ENCODE results near the gene NCOA4. TPM values are rescaled to one million over a fixed set of nuclear protein-coding genes. Genes with fewer than 3 reads are reported as not detected.

The NCOA4 gene
- polyA plus RNA-seq, 1 experiment: 108 TPM

DNA sequence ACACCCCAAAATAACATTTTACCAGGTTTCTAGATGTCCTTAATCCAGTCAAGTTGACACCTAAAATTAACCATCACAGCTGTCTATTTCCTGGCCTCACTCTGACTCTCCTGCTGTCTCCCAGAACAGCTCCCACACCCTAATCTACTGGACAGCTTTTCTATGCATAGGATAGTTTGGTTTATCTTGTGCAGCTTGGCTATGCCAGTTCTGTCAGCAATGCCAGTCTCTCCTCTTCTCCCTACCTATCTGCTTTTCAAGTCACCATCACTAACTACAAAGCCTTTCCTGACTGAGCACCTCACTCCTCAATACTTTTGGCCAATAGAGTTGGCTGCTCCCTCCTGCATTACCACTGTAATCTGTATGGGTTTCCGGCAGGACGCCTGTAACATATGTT is 5.0 kb downstream of the NCOA4 start:
- H3K27me3 ChIP-seq (ENCODE audit: control insufficient read depth, insufficient read depth, low read length): no peaks in the 10 kb centered on the region
- TF ChIP-seq, protein P1, sequence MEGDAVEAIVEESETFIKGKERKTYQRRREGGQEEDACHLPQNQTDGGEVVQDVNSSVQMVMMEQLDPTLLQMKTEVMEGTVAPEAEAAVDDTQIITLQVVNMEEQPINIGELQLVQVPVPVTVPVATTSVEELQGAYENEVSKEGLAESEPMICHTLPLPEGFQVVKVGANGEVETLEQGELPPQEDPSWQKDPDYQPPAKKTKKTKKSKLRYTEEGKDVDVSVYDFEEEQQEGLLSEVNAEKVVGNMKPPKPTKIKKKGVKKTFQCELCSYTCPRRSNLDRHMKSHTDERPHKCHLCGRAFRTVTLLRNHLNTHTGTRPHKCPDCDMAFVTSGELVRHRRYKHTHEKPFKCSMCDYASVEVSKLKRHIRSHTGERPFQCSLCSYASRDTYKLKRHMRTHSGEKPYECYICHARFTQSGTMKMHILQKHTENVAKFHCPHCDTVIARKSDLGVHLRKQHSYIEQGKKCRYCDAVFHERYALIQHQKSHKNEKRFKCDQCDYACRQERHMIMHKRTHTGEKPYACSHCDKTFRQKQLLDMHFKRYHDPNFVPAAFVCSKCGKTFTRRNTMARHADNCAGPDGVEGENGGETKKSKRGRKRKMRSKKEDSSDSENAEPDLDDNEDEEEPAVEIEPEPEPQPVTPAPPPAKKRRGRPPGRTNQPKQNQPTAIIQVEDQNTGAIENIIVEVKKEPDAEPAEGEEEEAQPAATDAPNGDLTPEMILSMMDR (IDR thresholded peaks at IDR 0.05; ENCODE audit: insufficient read depth, low read depth, low read length): no peak
- ChIA-PET CTCF (interaction anchor here (0.5 kb wide), 1 partner anchor 1080 kb away, joined by 3 read pairs; no protein-coding TSS in a partner anchor), POLR2A (no interaction called here)
- H3K4me3 ChIP-seq (ENCODE audit: low read depth, low read length): no peak overlapping the region
- DNase-seq (ENCODE audit: low read depth): no peak
- no peaks in the 10 kb centered on the region; the same call in 1 of the 2 replicates for H3K36me3 ChIP-seq (ENCODE audit: control insufficient read depth, insufficient read depth, low read length)

DNA sequence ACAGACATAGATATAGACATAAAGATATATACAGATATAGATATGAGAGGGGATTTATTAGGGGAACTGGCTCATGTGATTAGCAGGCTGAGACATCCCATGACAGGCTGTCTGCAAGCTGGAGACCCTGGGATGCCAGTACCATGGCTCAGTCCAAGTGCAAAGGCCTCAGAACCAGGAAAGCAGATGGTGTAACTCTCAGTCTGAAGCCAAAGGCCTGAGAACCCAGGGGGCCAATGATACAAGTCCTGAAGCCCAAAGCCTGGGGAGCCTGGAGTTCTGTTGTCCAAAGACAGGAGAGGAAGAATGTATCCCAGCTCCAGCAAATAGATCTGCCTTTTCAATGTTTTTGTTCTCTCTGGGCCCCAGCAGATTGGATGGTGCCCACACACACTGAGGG is 5.5 kb downstream of the NCOA4 start:
- no peak for DNase-seq (ENCODE audit: low read depth)
- no peak overlapping the region for H3K4me3 ChIP-seq (ENCODE audit: low read depth, low read length)
- no peaks in the 10 kb centered on the region; the same call in 1 of the 2 replicates for H3K36me3 ChIP-seq (ENCODE audit: control insufficient read depth, insufficient read depth, low read length)
- ChIA-PET POLR2A (no interaction called here), CTCF (interaction anchor here (0.5 kb wide), 1 partner anchor 1081 kb away, joined by 3 read pairs; no protein-coding TSS in a partner anchor)
- TF ChIP-seq, protein P1 (IDR thresholded peaks at IDR 0.05; ENCODE audit: insufficient read depth, low read depth, low read length): no peak
- H3K27me3 ChIP-seq (ENCODE audit: control insufficient read depth, insufficient read depth, low read length): no peaks in the 10 kb centered on the region

DNA sequence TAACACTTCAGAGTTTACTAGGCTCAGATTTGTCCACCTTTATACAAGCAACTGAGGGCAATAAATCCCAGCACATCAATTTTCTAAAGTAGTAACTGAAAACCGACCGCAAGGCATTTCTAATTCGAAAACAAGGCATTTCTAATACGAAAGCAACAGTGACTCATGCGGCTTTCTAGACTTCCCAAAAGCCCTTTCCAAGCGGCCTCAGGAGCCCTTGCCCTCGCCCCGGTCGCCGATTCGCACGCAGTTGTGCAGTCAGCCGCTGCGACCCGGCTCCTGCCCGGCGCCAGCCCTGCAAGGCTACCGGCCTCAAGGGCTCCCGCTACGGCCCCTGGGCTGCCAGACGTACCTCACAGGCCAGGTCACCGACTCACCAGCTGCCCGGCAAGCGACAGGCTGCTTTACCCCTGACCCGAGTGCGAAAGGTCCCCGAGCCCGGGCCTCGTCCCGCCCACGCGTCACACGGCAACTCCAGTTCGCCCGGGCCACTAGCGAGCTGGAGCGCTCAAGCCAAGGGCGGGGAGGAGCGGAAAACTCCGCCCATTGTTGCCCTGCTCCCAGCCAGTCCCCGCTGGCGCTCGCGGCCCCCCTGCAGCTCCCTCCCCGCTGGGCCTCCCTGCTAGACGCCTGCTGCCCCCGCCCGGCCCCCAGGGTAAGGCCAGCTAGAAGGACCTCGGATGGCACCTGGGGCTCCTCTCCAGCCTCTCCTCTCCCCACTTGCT is 7.3 kb downstream of the NCOA4 start:
- no peaks in the 10 kb centered on the region; the same call in 1 of the 2 replicates for H3K36me3 ChIP-seq (ENCODE audit: control insufficient read depth, insufficient read depth, low read length)
- no peaks in the 10 kb centered on the region for H3K27me3 ChIP-seq (ENCODE audit: control insufficient read depth, insufficient read depth, low read length)
- ChIA-PET POLR2A (no interaction called here), CTCF (interaction anchor here (0.9 to 1.2 kb wide), 2 partner anchors 7 to 17 kb away, joined by 3 to 4 read pairs; no protein-coding TSS in a partner anchor)
- DNase-seq (ENCODE audit: low read depth): peak; percentile 74
- peak overlapping the region; percentile 74 for H3K4me3 ChIP-seq (ENCODE audit: low read depth, low read length)
- TF ChIP-seq, protein P1 (IDR thresholded peaks at IDR 0.05; ENCODE audit: insufficient read depth, low read depth, low read length): peak; percentile 53

DNA sequence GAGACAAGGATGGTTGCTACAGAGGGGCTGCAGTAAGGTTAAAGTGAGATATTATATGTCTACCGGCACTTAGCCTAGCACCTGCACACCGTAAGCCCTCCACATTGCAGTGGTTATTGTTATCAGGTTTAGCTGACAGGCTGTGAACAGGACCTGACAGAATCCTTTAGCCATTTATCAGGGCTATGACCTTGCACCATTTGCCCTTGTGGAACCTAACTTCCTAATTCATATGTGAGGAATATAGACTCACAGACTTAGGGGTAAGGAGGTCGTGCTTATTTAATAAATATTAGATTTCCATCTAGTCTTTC is 10.1 kb downstream of the NCOA4 start:
- Histone ChIP-seq H3K27me3 (ENCODE audit: control insufficient read depth, insufficient read depth, low read length) (no peaks in the 10 kb centered on the region), H3K36me3 (ENCODE audit: control insufficient read depth, insufficient read depth, low read length) (no peaks in the 10 kb centered on the region), H3K4me3 (ENCODE audit: low read depth, low read length) (no peak overlapping the region)
- CTCF ChIA-PET: interaction anchor here (0.6 to 3.4 kb wide), 3 partner anchors 9 to 497 kb away, joined by 3 to 18 read pairs (median 3); no protein-coding TSS in a partner anchor
- no peak for DNase-seq (ENCODE audit: low read depth)
- TF ChIP-seq, protein P1 (IDR thresholded peaks at IDR 0.05; ENCODE audit: insufficient read depth, low read depth, low read length): no peak
- POLR2A ChIA-PET: no interaction called here

DNA sequence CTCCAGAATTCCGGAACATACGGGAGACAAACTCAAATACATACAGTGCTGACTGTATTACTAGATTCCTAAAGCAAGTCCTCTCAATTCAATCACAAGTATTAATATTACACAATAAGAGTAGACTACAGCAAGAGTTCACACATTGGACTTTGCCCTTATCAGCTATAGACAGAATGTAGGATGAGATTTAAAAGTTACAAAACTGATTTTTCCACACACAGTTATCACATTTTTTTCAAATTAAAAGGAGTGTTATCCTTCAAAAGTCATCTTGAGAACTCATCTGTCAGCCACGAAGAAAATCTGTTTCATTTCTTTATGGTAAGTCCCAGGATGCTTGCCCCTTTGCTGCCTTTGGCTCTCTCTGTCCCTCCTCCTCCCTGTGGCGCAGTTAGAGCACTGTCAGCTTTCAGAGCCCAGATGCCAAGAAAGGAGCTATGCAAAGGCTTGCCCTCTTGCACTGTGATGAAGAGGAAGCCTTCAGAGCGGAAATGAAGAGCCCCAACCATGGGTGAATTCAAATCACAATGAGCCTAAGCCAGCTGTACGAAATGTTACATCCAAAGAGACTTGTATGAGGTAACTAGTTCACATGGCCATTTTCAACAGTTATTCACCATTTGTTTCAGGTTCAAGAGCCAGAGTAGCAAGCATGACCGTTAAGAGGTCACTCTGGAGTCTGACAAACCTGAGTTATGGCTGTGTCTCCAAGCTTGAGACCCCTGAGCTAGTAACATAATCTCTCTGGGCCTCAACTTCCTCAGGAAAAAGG is 10.7 kb downstream of the NCOA4 start:
- TF ChIP-seq, protein P1 (IDR thresholded peaks at IDR 0.05; ENCODE audit: insufficient read depth, low read depth, low read length): no peak
- peaks cover 2% of the 10 kb centered on the region; the same call in 1 of the 2 replicates for H3K36me3 ChIP-seq (ENCODE audit: control insufficient read depth, insufficient read depth, low read length)
- no peak for DNase-seq (ENCODE audit: low read depth)
- H3K4me3 ChIP-seq (ENCODE audit: low read depth, low read length): no peak overlapping the region
- CTCF ChIA-PET: interaction anchor here (0.6 to 3.4 kb wide), 3 partner anchors 9 to 498 kb away, joined by 3 to 18 read pairs (median 3); no protein-coding TSS in a partner anchor
- POLR2A ChIA-PET: no interaction called here
- no peaks in the 10 kb centered on the region for H3K27me3 ChIP-seq (ENCODE audit: control insufficient read depth, insufficient read depth, low read length)

Measured in BJ (cell line).